Activated CD8-positive, alpha-beta memory T cell treated with anti-CD3 and anti-CD28 coated beads, Interleukin-2, amount 10 ng/mL, durations not matched to agents 7 days and 5 days (primary cell): ENCODE results near the gene MAPK8IP2. TPM values are rescaled to one million over a fixed set of nuclear protein-coding genes. Genes with fewer than 3 reads are reported as not detected.

Experiments used
- ATAC-seq: fragments of 150-1000 bp; cut with Tn5 transposase; one replicate; pipeline ENCODE4 v1.10.0; 2021; ENCODE audit warnings: moderate library complexity
- CTCF ChIA-PET: fragments of 350-600 bp; sonication (Branson Sonifier 250); formaldehyde crosslinking; loops from one replicate; lab custom pipeline; 2021; ENCODE audit warnings: antibody characterized with exemption; lab: Charles Lee
- DNase-seq: peaks from one replicate; pipeline ENCODE4 v3.0.0-alpha.2; 2020
- H3K27ac Mint-ChIP-seq: one replicate; pipeline ENCODE4 v1.8.0; 2021; ENCODE audit warnings: mild to moderate bottlenecking, mixed read lengths
- H3K27me3 Mint-ChIP-seq: one replicate; pipeline ENCODE4 v1.8.0; 2021; ENCODE audit warnings: mixed read lengths
- H3K36me3 Mint-ChIP-seq: one replicate; pipeline ENCODE4 v1.8.0; 2021; ENCODE audit warnings: mild to moderate bottlenecking, mixed read lengths
- H3K4me1 Mint-ChIP-seq: one replicate; pipeline ENCODE4 v1.8.0; 2021; ENCODE audit warnings: mixed read lengths
- H3K4me3 Mint-ChIP-seq: one replicate; pipeline ENCODE4 v1.8.0; 2021; ENCODE audit warnings: mild to moderate bottlenecking, moderate library complexity, mixed read lengths
- H3K9me3 Mint-ChIP-seq: one replicate; pipeline ENCODE4 v1.8.0; 2022; ENCODE audit warnings: low read depth, mixed read lengths
- total RNA-seq, 2 experiments: library from RNA; stranded (reverse); gene quantifications; one replicate each; pipeline ENCODE4 v1.2.3, GENCODE V29; 2021

Gene MAPK8IP2
- total RNA-seq, 2 experiments from 2014 or later: 0.19 to 0.29 TPM

DNA sequence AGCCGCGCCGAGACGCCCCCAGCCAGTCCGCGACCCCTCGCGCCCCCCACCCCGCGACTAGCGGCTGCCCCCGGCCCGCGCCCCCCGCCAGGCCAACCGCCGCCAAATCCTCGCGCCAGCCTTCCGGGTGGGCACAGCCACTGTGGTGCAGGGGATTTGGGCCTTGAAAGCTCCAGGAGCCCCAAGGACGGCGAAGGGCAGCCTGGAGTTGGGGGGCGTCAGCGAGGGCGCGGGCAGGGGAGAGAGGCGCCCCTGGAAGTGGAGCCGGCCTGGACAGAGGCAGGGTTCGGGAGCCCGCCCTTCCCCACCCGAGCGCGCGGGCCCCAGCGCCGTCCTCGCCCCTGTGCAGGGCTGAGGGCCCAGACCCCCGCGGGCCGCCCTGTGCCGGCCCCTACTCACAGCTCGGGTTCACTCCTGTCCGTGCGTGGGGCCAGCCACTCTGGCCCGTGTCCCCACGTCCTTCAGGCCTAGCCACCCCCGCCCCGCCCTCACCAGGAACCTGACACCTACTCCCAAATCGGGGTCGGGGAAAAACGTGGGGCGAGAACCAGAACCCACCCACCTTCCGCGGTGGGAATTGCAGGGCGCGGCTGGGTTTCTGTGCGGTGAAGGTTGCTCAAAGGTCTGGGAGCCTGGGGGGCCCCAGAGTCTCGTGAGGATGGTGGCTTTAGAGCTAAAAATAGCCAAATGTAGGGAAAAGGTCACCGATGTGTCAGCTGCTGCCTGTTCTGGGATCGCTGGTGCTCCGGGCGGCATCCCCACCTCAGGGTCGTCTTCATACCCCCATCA is 22.4 kb upstream of the MAPK8IP2 start, which contains the start of gene CPT1B:
Gene CPT1B, minus strand, starts transcription at position 441 of the 789 bp plus-strand sequence. CDS start 512 bp downstream, outside the sequence.
- no peaks in the 10 kb centered on the region for H3K27me3 Mint-ChIP-seq
- peaks cover 17% of the 10 kb centered on the region for H3K36me3 Mint-ChIP-seq
- peaks cover 23% of the 10 kb centered on the region for H3K4me1 Mint-ChIP-seq
- DNase-seq: no peak
- no peak for ATAC-seq
- no peaks in the 10 kb centered on the region for H3K9me3 Mint-ChIP-seq
- CTCF ChIA-PET: interaction anchor here (1.0 to 1.1 kb wide), 2 partner anchors 15 to 30 kb away, joined by 4 read pairs; partner anchors contain the start of gene SYCE3
- no peak within 1 kb of the TSS for H3K27ac Mint-ChIP-seq
- no peak within 1 kb of the TSS for H3K4me3 Mint-ChIP-seq

DNA sequence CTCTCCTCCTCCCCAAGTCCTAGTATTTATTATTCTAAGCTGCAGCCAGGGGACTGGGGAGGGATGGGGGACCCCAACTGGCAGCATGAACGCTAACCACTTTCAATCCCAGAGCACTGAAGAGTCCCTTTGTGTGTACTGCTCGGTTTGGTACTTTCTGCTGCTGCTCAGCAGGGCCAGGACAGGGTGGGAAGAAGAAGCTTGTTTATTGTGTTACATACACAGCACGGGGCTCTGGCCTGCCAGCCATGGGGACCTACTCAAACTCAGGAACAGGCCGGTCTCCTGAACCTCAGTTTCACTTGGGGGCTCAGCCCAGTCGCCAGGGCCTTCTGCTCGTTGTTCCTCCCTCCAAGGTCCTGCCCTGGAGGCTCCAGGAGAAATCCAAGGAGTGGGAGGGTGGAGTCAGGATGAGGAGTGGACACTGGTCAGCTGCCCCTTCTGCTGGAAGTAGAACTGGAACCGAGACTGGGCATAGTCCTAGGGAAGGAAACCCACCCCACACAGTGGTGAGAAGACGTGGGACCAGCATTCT is 21.8 kb upstream of the MAPK8IP2 start:
- CTCF ChIA-PET: interaction anchor here (1.0 to 1.3 kb wide), 3 partner anchors 16 to 30 kb away, joined by 4 read pairs; partner anchors contain the start of gene SYCE3
- Mint-ChIP-seq H3K9me3 (no peaks in the 10 kb centered on the region), H3K27ac (no peak overlapping the region), H3K4me3 (no peak overlapping the region), H3K36me3 (peaks cover 17% of the 10 kb centered on the region), H3K27me3 (no peaks in the 10 kb centered on the region), H3K4me1 (peaks cover 30% of the 10 kb centered on the region)
- DNase-seq: no peak
- no peak for ATAC-seq

DNA sequence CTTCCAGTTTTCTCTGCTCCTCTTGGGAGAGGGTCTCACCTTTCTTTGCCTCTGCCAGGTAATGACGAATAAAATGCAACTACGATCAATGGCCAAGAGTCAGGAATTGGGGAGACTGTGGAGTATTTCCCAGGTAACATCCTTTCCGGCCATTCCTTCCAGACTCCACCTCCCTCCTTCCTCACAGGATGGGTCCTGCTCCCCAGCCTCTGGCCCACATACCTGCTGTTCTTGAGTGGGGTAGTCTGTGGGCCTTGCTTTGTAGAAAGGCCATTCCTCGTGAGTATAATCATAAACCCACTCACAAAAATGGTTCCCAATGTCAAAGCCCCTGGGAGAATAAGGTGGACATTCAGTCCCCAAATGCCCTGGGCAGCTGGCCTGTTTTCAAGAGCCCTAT is 20.8 kb upstream of the MAPK8IP2 start:
- H3K4me3 Mint-ChIP-seq: no peak overlapping the region
- CTCF ChIA-PET: interaction anchor here (1.3 kb wide), 1 partner anchor 17 kb away, joined by 4 read pairs; no protein-coding TSS in a partner anchor
- H3K27me3 Mint-ChIP-seq: no peaks in the 10 kb centered on the region
- DNase-seq (no peak), ATAC-seq (no peak)
- no peaks in the 10 kb centered on the region for H3K9me3 Mint-ChIP-seq
- peaks cover 15% of the 10 kb centered on the region for H3K36me3 Mint-ChIP-seq
- no peak overlapping the region for H3K27ac Mint-ChIP-seq
- H3K4me1 Mint-ChIP-seq: peaks cover 31% of the 10 kb centered on the region

DNA sequence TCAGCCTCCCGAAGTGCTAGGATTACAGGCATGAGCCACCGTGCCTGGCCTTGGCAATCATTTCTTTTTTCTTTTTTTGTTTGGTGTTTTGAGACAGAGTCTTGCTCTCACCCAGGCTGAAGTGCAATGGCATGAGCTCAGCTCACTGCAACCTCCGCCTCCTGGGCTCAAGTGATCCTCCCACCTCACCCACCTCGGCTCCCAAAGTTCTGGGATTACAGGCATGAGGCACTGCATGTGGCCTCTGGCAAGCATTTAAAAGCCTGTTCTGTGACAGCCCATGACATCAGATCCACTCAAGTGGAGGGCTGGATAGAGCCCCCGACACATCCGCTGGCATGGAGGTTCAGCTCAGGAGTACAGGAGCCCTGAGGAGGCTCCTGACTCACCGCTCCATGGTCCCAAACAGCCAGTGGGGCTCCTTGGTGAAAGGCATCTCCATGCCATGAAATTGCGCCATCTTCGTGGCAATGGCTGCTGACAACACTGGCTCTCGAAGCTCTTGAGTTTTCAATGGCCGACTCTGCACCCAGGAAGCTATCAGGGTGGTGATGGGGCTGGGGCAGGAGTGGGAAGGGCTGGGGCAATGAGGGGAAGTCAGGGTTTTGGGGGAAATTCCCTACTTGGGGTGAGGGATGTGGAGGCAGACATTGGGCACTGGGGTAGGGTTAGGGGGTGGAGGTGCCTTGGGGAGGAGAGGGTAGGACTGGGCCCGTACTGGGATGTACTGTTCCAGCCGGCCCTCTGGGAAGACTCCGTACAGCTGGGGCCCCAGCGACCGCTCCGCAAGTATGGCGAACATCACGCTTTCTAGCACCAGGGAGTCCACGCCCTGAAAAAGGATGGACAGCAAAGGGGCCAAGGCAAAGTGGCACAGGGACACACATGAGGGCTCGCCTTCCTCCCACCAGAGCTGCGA is 19.3 kb upstream of the MAPK8IP2 start:
- H3K27ac Mint-ChIP-seq: peak overlapping the region; percentile 86
- CTCF ChIA-PET: interaction anchor here (0.7 to 3.2 kb wide), 4 partner anchors 16 to 55 kb away, joined by 3 to 27 read pairs (median 8); partner anchors contain the start of gene SYCE3
- H3K36me3 Mint-ChIP-seq: peaks cover 15% of the 10 kb centered on the region
- no peaks in the 10 kb centered on the region for H3K9me3 Mint-ChIP-seq
- peak overlapping the region; percentile 89 for H3K4me3 Mint-ChIP-seq
- H3K4me1 Mint-ChIP-seq: peaks cover 31% of the 10 kb centered on the region
- ATAC-seq (no peak), DNase-seq (no peak)
- H3K27me3 Mint-ChIP-seq: no peaks in the 10 kb centered on the region

DNA sequence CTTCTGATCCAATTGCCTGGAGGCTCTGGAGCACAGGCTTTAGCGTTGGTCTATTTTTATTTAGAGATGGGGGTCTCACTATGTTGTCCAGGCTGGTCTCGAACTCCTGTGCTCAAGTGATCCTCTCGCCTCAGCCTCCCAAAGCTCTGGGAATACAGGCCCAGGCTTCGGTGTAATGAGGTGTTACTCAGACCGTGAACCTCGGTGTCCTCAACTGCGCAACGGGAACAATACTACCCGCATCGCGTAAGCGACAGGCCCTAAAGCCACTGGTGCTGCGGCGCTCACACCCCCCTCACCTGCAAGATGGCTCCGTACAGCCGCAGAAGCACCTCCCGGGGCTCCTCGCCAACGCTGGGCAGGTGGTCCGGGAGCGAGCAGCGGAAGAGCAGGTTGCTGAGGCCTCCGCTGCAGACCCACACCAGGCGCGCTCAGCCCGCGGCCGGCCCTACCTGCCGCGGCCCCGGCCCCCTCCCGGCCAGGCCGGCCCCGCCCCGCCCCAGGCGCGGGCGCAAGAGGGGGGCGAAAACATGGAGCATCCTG is 18.6 kb upstream of the MAPK8IP2 start:
- peak overlapping the region; percentile 88 for H3K27ac Mint-ChIP-seq
- CTCF ChIA-PET: interaction anchor here (0.7 to 3.2 kb wide), 6 partner anchors 16 to 56 kb away, joined by 3 to 27 read pairs (median 5); partner anchors contain the start of genes SCO2 and SYCE3
- no peaks in the 10 kb centered on the region for H3K27me3 Mint-ChIP-seq
- DNase-seq: peak; percentile 63
- H3K9me3 Mint-ChIP-seq: no peaks in the 10 kb centered on the region
- H3K4me1 Mint-ChIP-seq: peaks cover 31% of the 10 kb centered on the region
- ATAC-seq: no peak
- H3K4me3 Mint-ChIP-seq: peak overlapping the region; percentile 89
- peaks cover 15% of the 10 kb centered on the region for H3K36me3 Mint-ChIP-seq

DNA sequence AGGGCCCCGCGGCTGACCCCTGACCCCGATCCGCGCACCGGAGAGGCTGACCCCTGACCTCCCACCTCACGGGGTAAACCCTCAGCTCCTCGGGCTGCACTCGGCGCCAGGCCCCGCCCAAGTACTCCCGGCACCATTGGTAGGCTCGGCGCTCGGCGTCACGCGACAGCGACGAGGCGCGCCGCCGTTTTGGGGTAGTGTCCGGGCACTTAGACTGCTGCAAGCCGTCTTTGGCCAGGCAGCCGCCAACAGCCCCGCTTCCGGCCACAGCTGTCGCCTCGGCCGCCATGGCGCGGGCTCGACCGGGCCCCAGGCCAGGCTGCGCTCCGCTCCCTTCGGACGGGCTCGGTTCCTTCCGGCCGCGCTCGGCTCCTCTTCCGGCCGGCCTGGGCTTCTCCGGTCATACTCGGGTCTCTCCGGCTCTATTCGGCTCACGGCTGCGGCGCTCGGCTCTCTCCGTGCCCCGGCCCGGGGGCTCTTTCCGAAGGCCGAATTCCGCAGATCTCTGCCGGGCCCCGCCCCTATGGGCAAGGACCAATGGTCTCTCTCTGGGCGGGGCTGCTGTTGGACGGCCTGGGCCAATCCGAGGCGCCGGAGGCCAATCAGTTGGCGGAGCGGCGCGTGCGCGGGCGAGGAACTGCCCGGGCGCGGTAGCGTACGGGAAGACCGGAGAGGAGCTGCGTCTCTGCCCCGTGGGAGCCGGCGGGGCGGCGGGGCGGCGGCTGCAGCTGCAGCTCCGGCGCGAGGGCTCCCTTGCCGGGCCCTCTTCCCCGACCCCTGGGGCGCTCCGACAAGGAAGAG is 17.9 kb upstream of the MAPK8IP2 start, which contains the start of gene CHKB:
Gene CHKB, minus strand, starts transcription at position 357 of the 801 bp plus-strand sequence. Its CDS starts 68 bp downstream, at position 289.
- CTCF ChIA-PET: interaction anchor here (1.1 to 3.2 kb wide), 5 partner anchors 16 to 57 kb away, joined by 3 to 27 read pairs (median 7); partner anchors contain the start of genes SCO2, SYCE3 and TYMP
- peak within 1 kb of the TSS; percentile 88 for H3K27ac Mint-ChIP-seq
- H3K36me3 Mint-ChIP-seq: peaks cover 13% of the 10 kb centered on the region
- no peaks in the 10 kb centered on the region for H3K9me3 Mint-ChIP-seq
- DNase-seq: peak; percentile 99
- H3K4me3 Mint-ChIP-seq: peak within 1 kb of the TSS; percentile 89
- H3K4me1 Mint-ChIP-seq: peaks cover 25% of the 10 kb centered on the region
- peak; percentile 94 for ATAC-seq
- no peaks in the 10 kb centered on the region for H3K27me3 Mint-ChIP-seq

DNA sequence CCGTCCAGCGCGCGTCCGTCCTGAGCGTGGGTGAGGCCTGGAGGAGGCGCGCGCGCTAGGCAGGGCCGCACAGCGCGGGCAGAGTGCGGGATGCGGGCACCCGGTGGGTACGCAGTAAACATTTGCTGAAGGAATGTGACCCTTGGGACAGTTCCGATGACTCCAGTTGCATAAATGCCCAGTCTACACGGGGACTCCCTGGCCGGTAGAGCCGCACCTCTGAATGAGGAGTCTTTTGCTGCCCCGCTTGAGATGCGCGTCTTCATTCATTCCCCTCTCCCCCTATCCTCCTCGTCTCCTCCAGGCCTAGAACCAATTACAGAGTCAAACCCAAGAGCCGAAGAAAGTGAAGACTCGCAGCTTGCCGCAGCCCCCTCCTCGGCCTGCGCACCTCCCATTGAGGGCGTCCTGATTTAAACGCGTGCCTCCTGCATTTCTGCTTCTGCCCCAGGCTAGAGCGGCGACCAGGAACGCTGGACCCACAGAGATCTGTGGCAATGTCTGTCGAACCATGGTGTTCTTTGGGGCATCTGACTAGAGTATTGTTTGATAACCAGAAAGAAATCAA is 17.2 kb upstream of the MAPK8IP2 start:
- DNase-seq (no peak), ATAC-seq (peak; percentile 27)
- Mint-ChIP-seq H3K4me1 (peaks cover 24% of the 10 kb centered on the region), H3K27ac (peak overlapping the region; percentile 76), H3K9me3 (no peaks in the 10 kb centered on the region), H3K27me3 (no peaks in the 10 kb centered on the region), H3K4me3 (peak overlapping the region; percentile 89), H3K36me3 (peaks cover 13% of the 10 kb centered on the region)
- CTCF ChIA-PET: interaction anchor here (0.7 to 3.2 kb wide), 6 partner anchors 17 to 174 kb away, joined by 3 to 27 read pairs (median 5); partner anchors contain the start of genes SCO2, SYCE3 and TYMP

DNA sequence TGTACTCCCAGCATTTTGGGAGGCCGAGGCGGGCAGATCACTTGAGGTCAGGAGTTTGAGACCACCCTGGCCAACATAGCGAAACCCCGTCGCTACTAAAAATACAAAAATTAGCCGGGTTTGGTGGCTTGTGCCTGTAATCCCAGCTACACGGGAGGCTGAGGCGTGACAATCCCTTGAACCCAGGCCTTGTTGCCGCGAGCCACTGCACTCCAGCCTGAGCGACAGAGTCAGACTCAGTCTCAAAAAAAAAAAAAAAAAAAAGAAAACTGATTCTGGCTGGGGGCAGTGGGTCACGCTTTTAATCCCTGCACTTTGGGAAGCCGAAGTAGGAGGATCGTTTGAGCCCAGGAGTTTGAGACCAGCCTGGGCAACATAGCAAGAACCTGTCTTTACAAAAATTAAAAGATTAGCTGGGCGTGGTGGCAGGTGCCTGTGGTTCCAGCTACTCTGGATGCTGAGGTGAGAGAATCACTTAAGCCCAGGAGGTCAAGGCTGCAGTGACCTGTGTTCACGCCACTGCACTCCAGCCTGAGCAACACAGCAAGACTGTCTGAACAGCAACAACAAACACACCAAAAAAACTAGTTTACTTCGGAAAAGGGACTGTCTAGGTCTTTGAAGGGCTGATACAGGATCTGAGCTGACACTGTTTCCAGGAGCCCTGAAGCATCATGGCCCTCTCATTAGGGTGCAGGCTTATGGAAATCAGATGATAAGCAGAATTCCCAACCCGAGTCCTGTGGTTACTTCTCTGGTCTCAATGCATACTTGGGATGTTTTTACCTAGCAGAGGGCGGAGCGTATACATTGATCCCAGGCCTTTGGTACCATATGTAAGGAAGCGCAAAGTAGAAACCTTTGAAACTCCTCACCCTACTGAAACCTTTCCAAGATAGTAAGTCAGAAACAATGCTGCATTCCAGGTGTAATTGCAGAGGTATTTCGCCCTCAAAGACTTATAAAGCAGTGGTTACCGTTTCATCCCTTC is 16.2 kb upstream of the MAPK8IP2 start:
- no peak overlapping the region for H3K27ac Mint-ChIP-seq
- DNase-seq: no peak
- no peaks in the 10 kb centered on the region for H3K27me3 Mint-ChIP-seq
- H3K9me3 Mint-ChIP-seq: no peaks in the 10 kb centered on the region
- CTCF ChIA-PET: interaction anchor here (0.7 to 1.2 kb wide), 3 partner anchors 22 to 173 kb away, joined by 3 to 4 read pairs (median 3); partner anchors contain the start of gene SYCE3
- peak overlapping the region; percentile 89 for H3K4me3 Mint-ChIP-seq
- ATAC-seq: no peak
- peaks cover 24% of the 10 kb centered on the region for H3K4me1 Mint-ChIP-seq
- H3K36me3 Mint-ChIP-seq: peaks cover 9% of the 10 kb centered on the region

DNA sequence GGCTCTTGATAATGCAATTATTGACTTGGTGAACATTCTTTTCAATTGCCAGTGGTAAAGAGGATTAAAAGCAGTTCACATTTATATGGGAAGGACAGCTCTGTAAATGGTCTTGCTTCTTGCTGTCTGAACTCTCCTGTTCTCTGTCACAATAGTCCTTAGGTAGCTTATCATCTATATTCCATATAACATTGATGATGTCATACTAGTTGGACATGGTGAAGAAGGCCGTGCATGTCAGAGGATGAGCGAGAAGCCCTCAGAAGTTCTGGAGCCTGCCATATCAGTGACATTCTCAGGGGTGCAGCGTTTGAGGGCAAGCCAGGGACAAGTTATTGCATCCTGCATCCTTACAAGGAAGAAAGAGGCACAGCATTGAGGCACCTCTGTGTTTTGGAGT is 15.4 kb upstream of the MAPK8IP2 start:
- Mint-ChIP-seq H3K36me3 (peaks cover 3% of the 10 kb centered on the region), H3K4me3 (no peak overlapping the region), H3K27ac (no peak overlapping the region), H3K9me3 (no peaks in the 10 kb centered on the region), H3K27me3 (peaks cover 5% of the 10 kb centered on the region), H3K4me1 (peaks cover 23% of the 10 kb centered on the region)
- no peak for ATAC-seq
- DNase-seq: no peak
- CTCF ChIA-PET: interaction anchor here (0.8 to 1.2 kb wide), 2 partner anchors 22 to 87 kb away, joined by 3 to 4 read pairs; partner anchors contain the start of gene SYCE3

DNA sequence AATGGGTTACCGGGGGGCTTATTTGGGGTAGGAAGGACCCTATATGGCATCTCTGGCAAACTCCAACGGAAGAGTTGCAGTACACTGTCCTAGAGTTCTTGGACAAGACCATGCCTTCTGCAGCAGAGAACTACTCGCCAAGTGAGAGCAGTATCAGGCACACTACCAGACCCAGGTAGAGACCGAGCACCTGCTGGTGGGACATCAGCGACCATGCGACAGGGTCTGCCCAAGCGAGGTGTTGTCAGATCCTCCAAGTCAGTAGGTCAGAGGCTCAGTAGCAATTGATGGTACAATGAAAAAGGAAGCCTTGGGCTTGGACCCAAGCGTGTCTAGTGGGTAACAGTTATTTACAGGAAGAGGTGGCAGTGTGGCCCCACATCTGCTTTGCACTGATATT is 14.8 kb upstream of the MAPK8IP2 start:
- Mint-ChIP-seq H3K9me3 (no peaks in the 10 kb centered on the region), H3K27me3 (peaks cover 8% of the 10 kb centered on the region), H3K27ac (no peak overlapping the region), H3K36me3 (no peaks in the 10 kb centered on the region), H3K4me1 (peaks cover 19% of the 10 kb centered on the region), H3K4me3 (no peak overlapping the region)
- ATAC-seq (no peak), DNase-seq (no peak)
- CTCF ChIA-PET: no interaction called here
